GM19193 (cell line): Measurements from ENCODE around the gene CARMIL1.
A peak's percentile ranks its signal among the peaks of the same experiment; 100 is the strongest.

Experiments used
- POLR2A ChIP-seq: IDR thresholded peaks from 4 replicates; pipeline ENCODE4 v1.6.1; 2011; ENCODE audit not compliant: insufficient read depth, insufficient read length; ENCODE audit errors: extremely low read depth

Gene CARMIL1

DNA sequence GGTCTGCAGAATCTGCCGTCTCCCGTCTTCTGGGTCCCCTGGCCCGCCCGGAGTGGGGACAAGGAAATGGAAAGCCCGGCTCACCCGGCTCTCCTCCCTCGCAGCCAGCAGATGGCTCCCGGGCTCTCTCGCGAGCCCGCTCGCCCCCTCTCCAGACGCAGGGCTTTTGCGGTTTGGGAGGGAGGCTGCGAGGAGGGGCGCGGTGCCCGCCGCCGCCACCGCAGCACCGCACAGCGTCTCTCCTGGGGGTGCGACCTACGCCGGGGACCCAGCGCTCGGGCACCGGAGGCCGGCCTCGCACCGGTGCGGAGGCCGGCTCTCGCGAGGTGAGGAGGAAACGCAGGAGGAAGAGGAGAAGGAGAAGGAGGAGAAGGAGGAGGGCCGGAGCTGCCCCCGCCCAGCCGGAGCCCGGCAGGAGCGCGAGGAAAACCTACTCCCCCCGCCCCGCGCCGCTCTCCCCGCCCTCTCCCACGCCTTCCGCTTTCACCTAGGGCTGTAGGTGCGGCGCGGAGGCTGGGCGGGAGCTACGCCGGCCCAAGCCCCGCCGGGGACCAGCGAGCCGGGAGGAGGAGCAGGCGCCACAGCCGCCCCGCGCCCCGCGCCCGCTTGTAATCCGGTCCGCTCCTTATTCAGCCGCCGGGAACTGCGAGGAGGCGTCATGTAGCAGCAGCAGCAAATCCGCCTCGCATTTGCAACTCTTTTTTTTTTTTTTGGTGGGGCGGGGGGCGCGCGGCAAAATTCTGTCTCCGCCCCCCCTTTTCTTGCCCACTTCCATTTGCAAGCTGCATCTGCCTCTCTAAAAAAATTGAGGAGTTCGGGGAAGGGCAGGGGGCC is at the start of gene CARMIL1:
Gene CARMIL1 (plus strand): TSS at position 461 of the 834 bp plus-strand sequence. CDS start 422 bp downstream, outside the sequence.
- peak; percentile 57 for TF ChIP-seq POLR2A

GRCh38 chr6:25229671-25230321 is 49.4 kb upstream of the CARMIL1 start:
- TF ChIP-seq POLR2A: no peak

- TF ChIP-seq POLR2A: no peak
These were observed 46.7 kb upstream of the CARMIL1 start for GRCh38 chr6:25232479-25232878.

GRCh38 chr6:25233226-25233625 is 45.9 kb upstream of the CARMIL1 start:
- TF ChIP-seq POLR2A: no peak

DNA sequence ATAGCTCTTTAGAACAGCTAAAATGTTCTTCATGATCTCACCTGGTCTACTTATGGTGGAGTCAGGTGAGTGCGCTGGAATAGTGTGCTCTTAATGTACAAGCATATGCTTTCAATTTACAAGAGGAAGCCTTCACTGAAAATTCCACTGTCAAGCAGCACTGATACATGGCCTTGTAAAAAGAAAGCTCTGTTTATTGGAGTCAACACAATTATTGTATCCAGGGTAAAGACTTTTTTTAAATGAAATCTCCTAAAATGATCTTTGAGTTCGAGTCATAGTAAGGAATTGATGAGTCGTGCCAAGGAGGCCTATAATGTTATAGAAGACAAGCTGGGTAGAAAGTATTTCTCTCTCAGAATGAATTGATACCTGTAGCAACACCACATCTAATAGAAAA is 41.6 kb upstream of the CARMIL1 start:
- no peak for TF ChIP-seq POLR2A

- no peak for TF ChIP-seq POLR2A
These were observed 40.1 kb upstream of the CARMIL1 start for GRCh38 chr6:25239059-25239458.

DNA sequence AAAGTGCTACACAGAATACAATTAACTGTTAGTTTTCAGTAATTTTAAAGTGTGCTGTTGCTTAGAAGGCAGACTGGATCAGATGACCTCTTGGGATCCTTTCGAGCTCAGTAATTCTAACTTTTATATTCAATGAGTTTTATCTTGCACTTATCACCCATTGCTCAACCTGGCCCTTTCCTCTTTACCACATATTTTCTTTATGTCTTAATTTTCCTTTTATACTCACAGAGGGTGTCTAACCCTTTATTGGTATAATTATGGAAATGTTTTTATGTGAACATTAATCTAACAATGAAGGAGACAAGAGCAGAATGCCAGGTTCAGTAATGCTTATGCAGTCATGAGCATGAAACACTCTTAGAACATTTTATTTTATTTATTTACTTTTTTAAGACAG is 39.7 kb upstream of the CARMIL1 start:
- no peak for TF ChIP-seq POLR2A

- TF ChIP-seq POLR2A: no peak
These were observed 36.6 kb upstream of the CARMIL1 start for GRCh38 chr6:25242567-25242966.

GRCh38 chr6:25244865-25245264 is 34.3 kb upstream of the CARMIL1 start:
- no peak for TF ChIP-seq POLR2A

DNA sequence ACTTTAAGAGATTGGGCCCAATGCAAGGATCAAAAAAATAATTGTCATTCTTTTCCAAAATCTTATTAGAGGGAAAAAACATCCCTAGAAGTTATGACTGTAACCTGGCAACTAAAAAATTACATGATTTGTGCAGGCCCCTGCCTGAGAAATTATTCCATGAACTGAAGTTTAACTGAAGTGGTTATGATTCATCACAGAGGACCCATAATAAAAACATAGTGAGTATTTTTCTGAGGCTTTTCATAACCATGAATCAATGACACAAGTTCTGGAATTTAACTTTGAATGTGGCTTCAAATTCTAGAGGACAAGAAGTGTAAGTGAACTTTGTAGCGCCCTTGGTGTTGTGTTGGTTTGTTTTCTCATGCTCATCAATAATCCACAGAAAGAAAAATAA is 31.1 kb upstream of the CARMIL1 start:
- no peak for TF ChIP-seq POLR2A

GRCh38 chr6:25249133-25249532 is 30.0 kb upstream of the CARMIL1 start:
- no peak for TF ChIP-seq POLR2A

DNA sequence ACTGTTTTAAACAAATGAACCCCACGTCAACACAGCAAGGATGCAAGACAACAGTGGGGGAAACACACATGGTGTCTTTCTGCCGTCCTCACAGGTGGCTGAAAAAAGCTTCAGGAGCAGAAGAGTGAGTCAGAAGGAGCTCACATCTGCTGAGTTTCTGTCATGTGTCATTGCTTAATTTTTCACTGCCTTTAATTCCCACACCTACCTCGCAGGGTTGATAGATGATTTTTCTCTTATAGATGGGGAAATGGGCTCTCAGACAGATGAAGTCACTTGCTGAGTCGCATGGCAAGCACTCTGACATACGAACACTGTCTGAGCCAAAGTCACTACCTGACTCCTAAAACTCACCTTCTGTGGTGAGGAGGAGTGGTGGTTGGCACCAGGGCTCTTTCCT is 28.3 kb upstream of the CARMIL1 start:
- no peak for TF ChIP-seq POLR2A

DNA sequence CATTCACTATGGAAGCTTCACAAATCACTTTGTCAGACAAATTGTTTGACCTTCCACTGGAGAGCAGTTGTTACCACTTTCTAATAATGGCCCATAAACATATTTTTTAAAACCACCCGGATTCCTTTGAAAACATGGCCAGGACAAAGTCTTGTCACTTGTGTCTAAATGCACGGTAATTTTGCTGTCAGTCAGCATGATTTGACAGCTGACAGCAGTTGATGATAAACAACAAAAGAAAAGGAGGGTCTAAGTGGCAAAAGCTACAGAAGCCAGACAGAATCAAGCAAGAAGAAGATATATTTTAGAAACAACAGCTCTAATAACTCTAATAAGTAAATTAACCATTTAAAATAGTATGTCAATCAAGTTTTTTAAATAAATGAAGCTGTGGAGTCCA is 27.7 kb upstream of the CARMIL1 start:
- TF ChIP-seq POLR2A: no peak

- TF ChIP-seq POLR2A: no peak
These were observed 25.8 kb upstream of the CARMIL1 start for GRCh38 chr6:25253351-25253750.

DNA sequence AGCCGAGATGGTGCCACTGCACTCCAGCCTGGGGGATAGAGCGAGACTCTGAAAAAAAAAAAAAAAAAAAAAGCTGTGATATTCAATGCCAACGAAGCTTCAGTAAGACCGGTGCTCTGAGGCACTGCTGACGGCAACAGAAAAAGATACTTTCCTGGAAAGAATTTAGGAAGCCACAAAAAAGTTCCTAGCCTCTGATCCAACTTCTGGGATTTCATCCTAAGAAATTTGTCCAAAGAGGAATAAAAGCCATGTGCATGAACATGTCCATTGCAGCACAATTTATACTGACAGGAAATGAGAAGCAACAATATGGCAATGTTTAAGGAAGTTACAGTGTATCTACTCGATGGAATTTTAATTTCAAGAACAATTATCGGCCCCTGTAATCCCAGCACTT is 24.5 kb upstream of the CARMIL1 start:
- no peak for TF ChIP-seq POLR2A
